ENCODE data around the gene IFNLR1. TPM values are rescaled to one million over a fixed set of nuclear protein-coding genes. Genes with fewer than 3 reads are reported as not detected.

IFNLR1 gene
- total RNA-seq, 1 experiment from 2014 or later = not detected

DNA sequence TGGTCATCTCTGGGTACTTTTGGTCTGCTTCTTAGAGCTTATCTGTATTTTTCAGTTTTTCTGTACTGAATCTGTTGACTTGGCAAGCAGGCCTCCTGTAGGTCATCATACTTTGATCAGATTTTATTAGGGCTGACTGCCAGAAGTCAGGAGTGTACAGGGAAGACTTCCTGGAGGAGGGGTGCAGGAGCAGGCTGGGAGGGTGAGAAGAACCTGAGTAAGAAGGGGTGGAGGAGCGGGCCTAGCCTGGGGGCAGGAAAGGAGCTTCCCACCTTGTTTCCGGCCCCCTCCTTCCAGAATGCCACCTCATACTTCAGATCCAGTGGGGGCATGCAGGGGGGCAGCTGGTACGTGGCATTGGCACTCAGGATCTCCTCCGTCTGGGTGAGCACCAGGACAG is 25.8 kb downstream of the IFNLR1 start:
- no peak for DNase-seq (ENCODE audit: low read depth, low spot score)
- in situ Hi-C loops (cut with HindIII; ENCODE audit: low pct_unique_long_range_greater_than_20kb, low sequenced_read_pairs) = no loop called here

DNA sequence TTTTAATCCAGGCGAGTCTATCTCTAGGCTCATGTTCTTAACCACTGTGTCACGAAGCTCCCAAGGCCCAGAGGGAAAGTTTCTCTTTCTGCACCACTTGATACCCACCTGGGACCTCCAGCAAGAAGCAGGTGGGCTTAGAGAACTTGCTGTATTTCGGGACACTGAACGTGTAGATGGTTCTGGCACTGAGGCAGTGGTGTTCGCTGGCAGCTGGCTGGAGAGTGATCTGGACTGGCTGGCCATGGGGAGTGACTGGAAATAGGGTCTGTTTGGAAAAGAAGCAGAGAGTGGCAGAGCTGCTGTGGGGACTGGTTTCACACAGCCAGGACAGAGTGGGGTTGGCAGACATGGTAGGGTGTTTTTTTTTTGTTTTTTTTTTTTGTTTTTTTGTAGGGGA is 27.7 kb downstream of the IFNLR1 start:
- DNase-seq (ENCODE audit: low read depth, low spot score) = no peak
- in situ Hi-C loops (cut with HindIII; ENCODE audit: low pct_unique_long_range_greater_than_20kb, low sequenced_read_pairs) = no loop called here

DNA sequence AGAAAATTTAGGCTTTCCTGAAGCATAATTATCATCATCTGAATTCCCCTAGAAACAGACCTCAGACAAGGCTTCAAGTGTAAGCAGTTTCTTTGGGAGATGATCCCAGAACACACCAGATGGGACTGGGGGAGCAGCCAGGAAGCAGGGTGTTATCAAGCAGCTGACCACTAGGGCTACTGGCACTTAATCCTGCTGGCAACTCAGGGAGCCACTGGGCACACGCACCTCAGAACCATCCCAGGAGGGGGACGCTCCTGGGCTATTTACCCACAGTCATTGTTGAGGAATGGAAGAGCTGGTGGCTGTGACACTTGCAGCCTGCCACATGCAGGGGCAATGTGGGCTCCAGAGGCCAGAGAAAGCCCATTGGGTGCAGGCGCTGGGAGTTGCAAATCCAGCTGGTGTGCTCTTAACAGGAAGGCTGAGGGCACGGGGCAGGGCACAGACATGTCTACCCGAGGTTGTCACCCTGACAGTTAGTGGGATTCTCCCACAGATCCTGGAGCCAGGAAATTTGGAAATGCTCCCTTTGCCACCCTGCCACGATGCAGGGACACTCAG is 29.1 kb downstream of the IFNLR1 start:
- in situ Hi-C loops (cut with HindIII; ENCODE audit: low pct_unique_long_range_greater_than_20kb, low sequenced_read_pairs) = no loop called here
- DNase-seq (ENCODE audit: low read depth, low spot score) = peak; percentile 21

DNA sequence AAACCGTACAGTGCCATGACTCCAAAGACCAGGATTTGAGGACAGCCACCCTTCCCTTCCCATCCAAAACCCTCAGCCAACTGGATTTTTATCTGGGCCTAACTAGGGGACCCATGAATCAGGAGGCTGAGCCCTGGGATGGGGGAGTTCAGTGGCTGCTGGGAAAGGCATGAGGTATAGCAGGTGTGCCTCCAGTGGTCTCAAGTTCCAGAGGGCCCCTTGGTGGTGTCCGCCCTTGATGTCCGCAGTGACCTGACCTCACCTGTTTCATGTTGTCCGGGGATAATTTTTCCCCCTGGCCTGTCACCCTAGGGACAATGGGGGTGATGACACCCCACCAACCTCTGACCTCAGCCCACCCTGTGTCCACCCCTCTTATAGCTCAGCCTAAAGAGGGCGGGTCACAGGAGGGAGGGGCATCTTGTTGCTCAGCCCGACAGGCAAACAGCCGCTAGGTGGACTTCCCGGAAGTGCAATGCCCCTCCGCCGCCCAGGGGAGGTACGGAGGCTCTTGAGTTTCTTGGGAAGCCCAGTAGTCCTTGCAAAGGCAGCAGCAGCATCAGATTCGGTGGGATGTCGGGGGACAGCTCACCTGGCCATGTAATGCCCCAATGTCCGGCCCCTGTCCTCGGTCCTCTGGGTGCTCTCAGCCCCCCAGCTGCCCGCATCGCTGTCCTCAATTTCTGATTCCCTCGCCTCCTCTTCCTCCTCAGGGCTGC is 30.4 kb downstream of the IFNLR1 start:
- no peak for DNase-seq (ENCODE audit: low read depth, low spot score)

DNA sequence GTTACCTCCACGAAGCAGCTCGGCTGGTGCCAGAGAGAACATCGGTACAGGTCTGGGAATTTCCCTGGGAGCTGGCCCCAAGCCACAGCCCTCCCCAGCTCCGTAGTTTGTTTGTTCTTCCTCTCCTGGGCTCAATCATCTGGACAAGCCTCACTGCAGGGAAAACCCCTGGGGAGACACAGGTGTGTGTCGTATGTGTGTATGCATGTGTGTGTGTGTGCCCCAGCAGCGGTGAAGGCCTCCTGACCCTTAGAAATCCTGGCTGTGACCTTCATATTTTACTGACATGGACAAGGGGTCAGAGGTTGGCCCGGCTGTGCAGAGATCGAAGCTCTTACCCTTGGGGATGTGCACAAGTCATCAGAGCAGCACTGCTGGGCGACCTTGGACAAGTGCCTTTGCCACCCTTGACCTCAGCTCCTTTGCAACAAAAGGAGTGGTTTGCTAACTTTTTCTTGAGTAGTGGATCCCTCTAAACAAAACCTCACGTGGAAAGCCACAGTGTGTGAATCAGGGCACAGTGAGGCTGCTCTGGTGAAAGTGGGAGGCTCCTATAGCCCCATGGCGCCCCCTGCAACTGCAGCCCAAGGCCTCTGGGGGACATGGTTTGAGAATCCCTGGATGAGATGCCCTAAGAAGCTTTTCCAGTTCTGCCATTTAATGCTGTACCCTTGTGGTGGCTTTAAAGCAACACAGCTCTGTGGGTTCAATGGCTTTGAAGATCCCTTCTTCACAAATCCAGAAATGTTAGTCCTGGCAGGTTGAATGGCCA is 31.9 kb downstream of the IFNLR1 start:
- DNase-seq (ENCODE audit: low read depth, low spot score) = peak; percentile 8
- in situ Hi-C loops (cut with HindIII; ENCODE audit: low pct_unique_long_range_greater_than_20kb, low sequenced_read_pairs) = no loop called here

More for the DNA sequence above, 30.4 kb downstream of the IFNLR1 start:
- in situ Hi-C loops (cut with HindIII; ENCODE audit: low pct_unique_long_range_greater_than_20kb, low sequenced_read_pairs) = no loop called here

DNA sequence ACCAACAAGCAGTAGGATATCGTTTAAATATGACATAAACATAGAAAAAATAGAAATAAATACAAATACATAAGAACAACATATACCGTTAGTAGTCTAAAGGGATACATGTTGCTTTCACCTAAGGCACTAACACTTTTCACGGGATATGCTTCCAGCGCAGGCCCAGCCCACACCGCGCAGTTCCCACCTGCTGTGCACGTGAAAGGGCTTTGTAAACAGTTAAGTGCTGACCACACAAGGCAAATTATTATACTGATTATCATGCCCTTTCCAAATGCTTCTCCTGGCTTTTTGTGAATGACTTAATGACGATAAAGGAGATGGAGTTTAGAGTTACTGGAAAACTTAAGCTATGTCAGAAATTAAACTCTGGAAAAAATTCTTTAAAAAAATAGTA is 32.9 kb downstream of the IFNLR1 start:
- in situ Hi-C loops (cut with HindIII; ENCODE audit: low pct_unique_long_range_greater_than_20kb, low sequenced_read_pairs) = no loop called here
- no peak for DNase-seq (ENCODE audit: low read depth, low spot score)

DNA sequence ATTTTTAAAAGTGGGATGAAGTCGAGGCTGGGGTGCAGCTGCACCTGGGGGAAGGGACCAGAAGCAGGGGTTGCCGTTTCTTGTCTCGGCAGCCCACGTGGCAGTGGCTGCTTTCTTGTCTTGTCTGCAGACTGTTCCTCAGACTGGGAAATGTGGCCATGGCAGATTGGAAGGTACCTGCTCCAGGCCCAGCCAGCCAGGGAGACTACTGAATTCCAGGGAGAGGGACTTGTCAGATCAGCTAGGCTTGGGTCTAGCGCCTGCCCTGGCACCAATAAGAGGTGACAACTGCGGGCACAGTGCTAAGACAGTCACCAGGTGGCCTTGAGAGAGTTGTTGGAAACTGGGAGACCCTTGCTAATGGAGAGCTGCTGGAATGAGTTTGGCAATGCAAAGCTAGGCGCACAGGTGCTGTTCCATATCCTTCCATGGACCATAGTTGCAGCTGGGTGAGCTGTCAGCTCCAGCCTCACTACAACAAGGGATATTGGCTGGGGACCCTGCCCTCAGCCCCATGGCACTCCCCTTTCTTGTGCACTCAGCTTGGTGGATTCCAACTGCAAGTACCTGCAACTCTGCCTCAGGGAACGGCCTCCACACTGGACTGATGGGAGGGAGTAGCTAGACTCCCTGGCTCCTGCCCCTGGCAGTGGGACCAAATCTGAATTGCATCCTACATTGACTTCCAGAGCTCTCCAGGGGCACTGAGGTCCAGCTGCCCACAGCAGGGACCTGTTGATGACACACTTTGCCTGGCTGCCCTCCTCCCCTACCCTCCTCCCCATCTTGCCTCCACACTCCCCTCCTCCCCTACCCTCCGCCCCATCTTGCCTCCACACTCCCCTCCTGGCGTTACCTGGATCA is 34.2 kb downstream of the IFNLR1 start:
- in situ Hi-C loops (cut with HindIII; ENCODE audit: low pct_unique_long_range_greater_than_20kb, low sequenced_read_pairs) = no loop called here

DNA sequence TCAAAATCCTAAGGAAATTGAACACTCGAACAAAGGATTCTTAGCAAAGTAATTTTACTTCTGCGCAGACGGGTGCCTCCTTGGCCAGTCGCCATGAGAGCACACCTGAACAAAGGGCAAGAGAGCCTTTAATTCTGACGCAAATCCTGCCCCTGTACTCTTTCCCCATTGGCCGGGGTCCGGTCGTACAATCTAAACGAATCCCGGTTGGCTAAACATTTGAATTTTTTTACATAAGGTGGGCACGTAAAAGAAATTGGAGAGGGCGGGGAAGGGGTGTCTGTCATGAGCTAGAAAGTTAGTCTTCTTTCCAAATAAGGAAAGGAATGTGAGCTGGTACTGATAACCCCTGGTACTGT is 35.9 kb downstream of the IFNLR1 start:
- in situ Hi-C loops (cut with HindIII; ENCODE audit: low pct_unique_long_range_greater_than_20kb, low sequenced_read_pairs) = no loop called here
- no peak for DNase-seq (ENCODE audit: low read depth, low spot score)

More for the DNA sequence above, 34.2 kb downstream of the IFNLR1 start:
- DNase-seq (ENCODE audit: low read depth, low spot score) = no peak

DNA sequence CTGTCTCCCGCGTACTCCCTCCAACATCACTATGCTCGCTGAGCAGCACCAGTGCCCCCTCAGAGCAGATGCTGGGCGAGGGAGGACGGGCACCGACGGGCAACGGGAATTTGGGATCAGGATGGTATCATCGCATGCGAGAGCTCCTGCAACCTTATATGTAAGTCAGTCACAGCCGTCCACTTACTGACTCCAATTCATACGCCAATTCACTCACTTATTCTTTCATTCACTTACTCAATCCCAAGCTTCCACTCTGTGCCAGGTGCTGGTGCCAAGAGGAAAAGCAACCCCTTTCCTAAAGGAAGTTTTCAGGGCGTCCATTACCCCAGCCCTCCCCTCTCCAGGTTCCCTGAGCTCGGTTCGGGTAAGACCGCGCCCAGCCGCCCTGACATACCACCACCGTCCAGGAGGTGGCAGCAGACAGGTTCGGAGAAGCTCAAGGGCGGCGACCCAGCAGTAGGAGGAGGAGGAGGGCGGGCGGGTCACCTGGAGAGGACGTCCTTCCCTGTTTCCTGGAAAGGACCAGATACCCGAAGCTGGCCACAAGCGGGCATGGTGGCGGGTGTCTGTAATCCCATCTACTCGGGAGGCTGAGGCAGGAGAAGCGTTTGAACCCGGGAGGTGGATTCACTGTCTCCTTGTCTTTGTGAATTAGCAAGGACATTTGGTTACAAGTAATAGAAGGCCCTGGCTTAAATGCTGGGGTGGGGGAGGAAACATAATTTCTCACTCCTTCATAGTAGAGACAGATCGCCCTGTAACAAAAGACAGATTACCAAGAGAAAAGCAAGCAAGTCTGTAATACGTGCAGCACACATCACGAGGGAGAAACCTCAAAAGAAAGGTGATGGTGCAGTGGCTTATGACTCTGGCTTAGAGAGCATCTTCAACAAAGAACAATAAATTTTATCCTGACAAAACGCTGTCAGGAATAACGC is 36.6 kb downstream of the IFNLR1 start:
- peak; percentile 79 for DNase-seq (ENCODE audit: low read depth, low spot score)
- in situ Hi-C loops (cut with HindIII; ENCODE audit: low pct_unique_long_range_greater_than_20kb, low sequenced_read_pairs) = no loop called here

DNA sequence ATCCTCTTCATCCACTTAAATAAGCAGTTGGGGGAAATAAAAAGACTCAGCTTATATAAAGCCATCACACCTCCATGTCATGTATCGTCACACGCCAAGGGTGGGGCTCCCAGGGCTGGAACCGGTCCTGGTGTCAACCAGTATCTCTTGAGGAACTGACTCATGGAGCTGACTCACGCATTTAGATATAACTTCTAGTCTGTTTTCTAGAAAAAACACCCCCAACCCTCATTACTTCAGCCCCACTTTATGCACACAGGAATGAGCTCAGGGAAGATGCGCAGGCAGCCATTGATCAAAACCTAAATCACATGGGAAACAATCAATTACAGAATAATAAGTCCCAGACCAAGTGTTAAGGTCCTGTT is 37.2 kb downstream of the IFNLR1 start:
- DNase-seq (ENCODE audit: low read depth, low spot score) = no peak
- in situ Hi-C loops (cut with HindIII; ENCODE audit: low pct_unique_long_range_greater_than_20kb, low sequenced_read_pairs) = no loop called here

DNA sequence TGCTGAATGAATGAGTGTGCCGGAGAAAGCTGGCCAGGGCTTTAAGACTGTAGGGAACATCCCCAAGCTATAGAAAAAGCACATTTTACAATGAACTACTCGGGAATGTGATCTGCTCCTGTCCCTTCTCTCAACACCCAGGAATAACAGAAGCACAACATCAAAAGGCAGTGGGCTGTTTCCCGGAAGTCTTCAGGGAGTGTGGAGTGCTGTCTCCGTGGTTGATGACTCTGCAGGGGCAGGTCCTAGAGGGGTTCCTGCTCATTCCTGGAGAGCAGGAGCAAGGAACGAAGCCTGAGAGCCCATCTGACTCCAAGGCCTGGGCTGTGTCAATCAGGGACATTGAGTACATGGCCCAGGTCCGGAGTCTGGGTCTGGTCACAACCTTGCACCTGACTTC is 39.3 kb downstream of the IFNLR1 start:
- DNase-seq (ENCODE audit: low read depth, low spot score) = no peak
- in situ Hi-C loops (cut with HindIII; ENCODE audit: low pct_unique_long_range_greater_than_20kb, low sequenced_read_pairs) = no loop called here

DNA sequence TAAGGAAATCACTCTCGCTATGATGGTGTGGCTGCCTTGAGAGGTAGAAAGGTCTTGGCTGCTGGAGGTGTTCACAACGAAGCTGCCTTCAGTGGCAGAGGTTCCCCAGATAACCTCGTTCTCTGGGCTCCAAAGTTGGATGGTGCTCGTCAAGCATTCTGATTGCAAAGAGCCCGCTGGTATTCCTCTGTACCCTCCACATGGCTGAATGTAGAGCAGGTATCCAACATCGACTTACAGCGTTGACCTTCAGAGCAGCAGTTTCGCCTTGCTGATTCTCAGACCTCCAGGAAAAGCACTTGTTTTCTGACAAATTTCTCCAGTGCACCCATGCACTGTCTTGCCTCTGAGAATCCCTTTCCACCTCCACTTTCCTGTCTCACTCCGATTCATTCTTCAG is 39.9 kb downstream of the IFNLR1 start:
- DNase-seq (ENCODE audit: low read depth, low spot score) = no peak
- in situ Hi-C loops (cut with HindIII; ENCODE audit: low pct_unique_long_range_greater_than_20kb, low sequenced_read_pairs) = no loop called here

DNA sequence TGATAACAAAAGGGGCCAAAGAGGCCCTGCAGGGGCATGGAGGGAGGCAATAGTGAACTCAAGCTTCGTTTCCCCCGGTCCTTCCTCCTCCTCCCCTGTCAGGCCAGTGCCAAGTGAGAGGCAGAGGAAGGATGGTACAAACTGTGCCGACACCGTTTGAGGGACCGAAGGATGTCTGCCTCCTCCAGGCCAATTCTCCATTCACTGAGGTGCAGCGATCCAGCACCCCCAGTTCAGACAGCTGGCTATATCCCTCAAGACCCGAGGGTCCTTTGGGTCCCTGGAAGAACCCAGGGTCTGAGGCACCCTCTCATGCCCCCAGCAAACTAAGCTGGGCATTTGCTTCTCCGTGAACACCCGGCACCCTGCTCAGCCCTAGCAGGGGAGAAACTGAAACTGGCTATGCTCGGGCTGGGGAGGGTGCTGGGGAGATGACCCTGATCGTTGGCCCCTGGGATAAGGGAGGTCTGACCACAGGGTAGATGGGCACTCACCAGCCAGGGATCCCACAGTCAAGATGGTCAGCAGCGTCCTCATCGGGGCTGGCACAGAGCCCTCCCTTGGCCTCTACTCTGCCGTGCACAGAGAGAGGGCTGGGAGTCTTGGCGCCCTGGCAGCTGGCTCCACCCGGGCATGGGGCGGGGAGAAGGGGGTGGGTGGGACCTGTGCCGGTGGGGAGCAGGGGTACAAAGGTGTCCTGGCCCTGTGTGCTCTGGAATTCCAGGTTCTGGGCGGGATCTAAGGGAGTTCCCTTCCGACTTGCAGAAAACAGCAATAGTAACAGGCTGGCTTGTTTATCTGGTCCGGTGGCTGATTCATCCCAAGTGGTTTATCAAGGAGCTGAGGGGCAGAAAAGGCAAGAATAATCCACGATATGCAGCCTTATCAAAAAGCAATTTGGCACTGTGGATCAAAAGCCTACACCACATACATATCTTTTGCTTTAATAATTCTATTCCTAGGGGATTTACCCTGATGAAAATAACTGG is 44.2 kb downstream of the IFNLR1 start, which contains the start of gene IL22RA1:
Gene IL22RA1, minus strand, starts transcription at position 595 of the 989 bp plus-strand sequence. Its CDS starts 58 bp downstream, at position 537.
- DNase-seq (ENCODE audit: low read depth, low spot score) = no peak
- in situ Hi-C loops (cut with HindIII; ENCODE audit: low pct_unique_long_range_greater_than_20kb, low sequenced_read_pairs) = no loop called here

DNA sequence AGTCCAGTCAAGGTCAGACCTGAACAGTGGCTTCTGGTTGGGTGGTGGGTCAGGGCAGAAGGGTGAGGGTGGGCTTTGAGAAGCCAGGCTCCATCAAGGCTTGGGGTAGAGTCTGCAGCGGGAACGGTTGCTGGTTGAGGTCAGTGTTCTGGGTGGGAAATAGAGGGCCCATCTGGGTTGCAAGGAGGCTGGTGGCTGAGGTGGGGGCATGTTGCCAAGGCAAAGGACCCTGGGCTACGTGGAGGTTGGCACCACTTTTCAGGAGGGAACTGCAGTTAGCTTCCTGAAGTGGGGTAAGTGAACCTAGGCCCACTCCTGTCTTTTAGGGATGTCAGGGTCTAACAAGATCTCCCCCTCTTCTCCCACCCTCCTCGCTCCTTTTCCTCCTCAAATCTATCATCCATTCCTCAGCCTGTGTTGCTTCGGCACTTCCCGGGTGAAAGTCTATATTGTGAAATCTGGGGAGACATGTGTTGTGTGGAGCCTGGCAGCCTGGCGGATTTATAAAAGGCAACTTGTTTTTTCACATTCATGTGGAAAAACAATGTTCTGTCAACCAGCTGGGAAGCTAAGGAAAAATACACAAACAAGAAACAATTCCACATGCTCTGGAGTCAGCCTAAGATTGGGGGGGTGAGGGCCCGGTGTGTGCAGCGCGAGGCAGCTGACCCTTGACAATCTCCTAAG is 45.6 kb downstream of the IFNLR1 start:
- in situ Hi-C loops (cut with HindIII; ENCODE audit: low pct_unique_long_range_greater_than_20kb, low sequenced_read_pairs) = no loop called here
- no peak for DNase-seq (ENCODE audit: low read depth, low spot score)

DNA sequence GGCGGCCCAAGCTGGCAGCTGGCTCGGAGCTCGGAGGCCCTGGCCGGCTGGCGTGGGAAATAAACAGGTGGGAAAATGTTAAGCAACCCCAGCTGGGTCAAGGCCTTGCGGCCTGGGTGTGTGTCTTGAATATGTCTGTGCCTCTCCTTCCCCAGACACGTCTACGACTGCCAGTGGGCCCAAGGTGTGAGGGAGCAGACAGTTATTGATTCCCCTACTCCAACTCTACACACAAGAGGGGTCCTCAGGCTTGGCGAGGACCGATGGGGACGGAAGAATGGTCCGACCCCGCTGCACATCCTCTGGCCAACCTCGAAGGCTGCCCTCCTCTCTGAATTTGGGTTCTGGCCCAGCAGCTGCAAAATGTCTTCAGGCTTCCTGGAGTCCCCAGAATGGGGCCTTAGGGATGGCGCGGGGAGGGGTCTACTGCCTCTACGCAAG is 46.3 kb downstream of the IFNLR1 start:
- no peak for DNase-seq (ENCODE audit: low read depth, low spot score)
- in situ Hi-C loops (cut with HindIII; ENCODE audit: low pct_unique_long_range_greater_than_20kb, low sequenced_read_pairs) = no loop called here

Measured in SK-MEL-5 (cell line).